H1 (cell line): ENCODE results near the gene FAM227B. TPM values are rescaled to one million over a fixed set of nuclear protein-coding genes. Genes with fewer than 3 reads are reported as not detected.

Experiments
- ATF3 ChIP-seq: IDR thresholded peaks from 2 replicates; pipeline ENCODE4 v1.6.1; 2011; ENCODE audit warnings: low read depth, mild to moderate bottlenecking, low read length; ENCODE audit not compliant: insufficient read depth
- CHD1 ChIP-seq: IDR thresholded peaks from 2 replicates; pipeline ENCODE4 v1.6.1; 2012; ENCODE audit warnings: low read depth, low read length, improper control_type of control experiment
- CTBP2 ChIP-seq: IDR thresholded peaks from 2 replicates; pipeline ENCODE4 v1.7.0; 2011; ENCODE audit warnings: borderline replicate concordance, mild to moderate bottlenecking, moderate library complexity, mixed read lengths, low read length; ENCODE audit not compliant: insufficient read depth, insufficient read length
- EGR1 ChIP-seq: IDR thresholded peaks from 2 replicates; pipeline ENCODE4 v1.6.1; 2011; ENCODE audit warnings: low read depth, low read length, borderline replicate concordance
- GTF2F1 ChIP-seq: IDR thresholded peaks from 2 replicates; pipeline ENCODE4 v1.6.1; 2012; ENCODE audit warnings: low read depth, low read length, improper control_type of control experiment, borderline replicate concordance
- MAFK ChIP-seq: IDR thresholded peaks from 2 replicates; pipeline ENCODE4 v1.6.1; 2012; ENCODE audit warnings: low read depth, mild to moderate bottlenecking, improper control_type of control experiment, low read length
- NANOG ChIP-seq: IDR thresholded peaks from 2 replicates; pipeline ENCODE4 v1.6.1; 2011; ENCODE audit warnings: low read length, low read depth, mild to moderate bottlenecking, inconsistent platforms; ENCODE audit not compliant: insufficient read depth, poor library complexity, severe bottlenecking
- polyA plus RNA-seq, 7 experiments: library from polyadenylated mRNA; depleted of rRNA in 3 of 7; stranded (reverse) in 5 of 7; unstranded in 2 of 7; fragments of >200 nt in 5 of 7; fragments of 200-250 nt in 2 of 7; gene quantifications; 1 replicate in 5 of 7; 2 replicates in 1 of 7; 4 replicates in 1 of 7; pipeline versions ENCODE4 v1.2.1 to v1.2.3, GENCODE V29; 2011 to 2013; ENCODE audit warnings: missing spikeins in 2 of 7, mixed read lengths in 2 of 7
- total RNA-seq: library from RNA; stranded (reverse); fragmentation: NEBNext Ultra II Directional; extraction: Animal tissue kit (Norgen Biotek cat#: 25700); gene quantifications from 2 replicates; pipeline ENCODE4 v1.2.1, GENCODE V29; 2021
- TF ChIP-seq, protein P1 (sequence below): IDR thresholded peaks from 2 replicates; pipeline ENCODE4 v1.6.1; 2012; ENCODE audit warnings: low read length, inconsistent platforms

FAM227B gene
- total and polyA plus RNA-seq, 2 of the 8 experiments (the other 6 are each of a cell fraction or from before 2014, with no cell fraction given) = 4.0 to 6.5 TPM

DNA sequence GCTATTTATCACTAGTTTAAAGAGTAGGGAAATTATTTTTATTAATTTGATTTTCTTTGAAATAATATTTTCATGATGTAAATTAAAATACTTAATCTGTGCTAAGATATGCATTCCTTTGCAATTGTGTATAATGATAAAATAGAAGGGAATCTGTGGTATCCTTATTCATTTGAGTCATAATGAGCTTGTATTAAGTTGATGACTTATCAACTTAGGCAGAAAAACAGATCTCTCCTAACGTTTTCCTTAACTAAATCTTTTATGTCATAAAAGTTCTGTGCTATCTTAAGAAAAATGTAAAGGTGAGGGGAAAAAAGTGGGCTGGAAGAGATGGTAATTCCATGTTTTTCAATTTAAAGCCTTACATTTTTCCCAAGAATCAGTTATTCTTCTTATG is 195.7 kb downstream of the FAM227B start (continued):
- TF ChIP-seq CHD1 (no peak), ATF3 (no peak), EGR1 (no peak), NANOG (no peak), CTBP2 (no peak), MAFK (no peak), GTF2F1 (no peak)
- TF ChIP-seq, protein P1, sequence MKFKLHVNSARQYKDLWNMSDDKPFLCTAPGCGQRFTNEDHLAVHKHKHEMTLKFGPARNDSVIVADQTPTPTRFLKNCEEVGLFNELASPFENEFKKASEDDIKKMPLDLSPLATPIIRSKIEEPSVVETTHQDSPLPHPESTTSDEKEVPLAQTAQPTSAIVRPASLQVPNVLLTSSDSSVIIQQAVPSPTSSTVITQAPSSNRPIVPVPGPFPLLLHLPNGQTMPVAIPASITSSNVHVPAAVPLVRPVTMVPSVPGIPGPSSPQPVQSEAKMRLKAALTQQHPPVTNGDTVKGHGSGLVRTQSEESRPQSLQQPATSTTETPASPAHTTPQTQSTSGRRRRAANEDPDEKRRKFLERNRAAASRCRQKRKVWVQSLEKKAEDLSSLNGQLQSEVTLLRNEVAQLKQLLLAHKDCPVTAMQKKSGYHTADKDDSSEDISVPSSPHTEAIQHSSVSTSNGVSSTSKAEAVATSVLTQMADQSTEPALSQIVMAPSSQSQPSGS = no peak
